HG02970 (cell line): ENCODE data around the gene NUDT1.

Experiments
- ATAC-seq: cut with Tn5 transposase; IDR thresholded peaks from one replicate; pipeline ENCODE4 v1.9.1; 2021; ENCODE audit warnings: mild to moderate bottlenecking, moderate library complexity, moderate number of reproducible peaks; ENCODE audit not compliant: unreplicated experiment, low FRiP score

The NUDT1 gene

DNA sequence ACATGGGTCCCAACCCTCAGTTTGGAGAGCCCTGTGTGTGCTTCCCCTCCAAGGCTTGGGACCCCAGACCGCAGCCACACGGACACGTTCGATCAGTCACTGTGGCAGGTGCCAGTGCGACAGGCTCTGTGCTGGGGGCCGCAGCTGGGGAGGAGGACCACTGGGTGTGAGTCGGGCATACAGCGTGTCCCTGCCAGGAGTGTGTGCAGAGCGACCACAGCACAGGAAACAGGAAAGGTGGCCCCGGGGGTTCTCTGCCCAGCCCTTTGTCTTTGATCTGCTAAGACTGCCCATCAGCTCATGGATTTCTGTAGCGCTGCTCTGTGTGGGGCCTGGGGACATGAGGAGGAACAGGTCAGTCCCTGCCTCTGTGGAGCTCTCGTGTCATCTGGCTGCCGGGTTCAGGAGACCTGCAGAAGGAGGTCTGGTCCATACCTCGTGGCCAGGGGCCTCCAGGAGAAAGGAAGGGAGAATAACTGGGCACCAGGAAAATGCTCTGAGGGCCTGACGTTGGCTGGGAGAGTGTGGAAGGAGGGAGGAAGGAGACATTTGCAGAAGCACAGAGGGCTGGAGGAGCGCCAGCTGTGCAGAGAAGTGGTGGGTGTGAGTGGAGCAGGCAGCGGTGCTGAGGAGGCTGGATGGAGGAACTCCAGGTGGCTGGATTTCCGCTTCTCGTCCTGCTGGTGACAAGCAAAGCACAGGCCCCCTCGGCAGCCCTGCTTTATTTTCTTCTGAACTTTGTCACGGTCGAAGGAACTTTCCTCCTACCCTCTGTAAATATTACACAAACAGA, 4.1 kb downstream of the NUDT1 start:
- no peak for ATAC-seq

GRCh38 chr7:2247141-2247995, 5.3 kb downstream of the NUDT1 start:
- no peak for ATAC-seq

DNA sequence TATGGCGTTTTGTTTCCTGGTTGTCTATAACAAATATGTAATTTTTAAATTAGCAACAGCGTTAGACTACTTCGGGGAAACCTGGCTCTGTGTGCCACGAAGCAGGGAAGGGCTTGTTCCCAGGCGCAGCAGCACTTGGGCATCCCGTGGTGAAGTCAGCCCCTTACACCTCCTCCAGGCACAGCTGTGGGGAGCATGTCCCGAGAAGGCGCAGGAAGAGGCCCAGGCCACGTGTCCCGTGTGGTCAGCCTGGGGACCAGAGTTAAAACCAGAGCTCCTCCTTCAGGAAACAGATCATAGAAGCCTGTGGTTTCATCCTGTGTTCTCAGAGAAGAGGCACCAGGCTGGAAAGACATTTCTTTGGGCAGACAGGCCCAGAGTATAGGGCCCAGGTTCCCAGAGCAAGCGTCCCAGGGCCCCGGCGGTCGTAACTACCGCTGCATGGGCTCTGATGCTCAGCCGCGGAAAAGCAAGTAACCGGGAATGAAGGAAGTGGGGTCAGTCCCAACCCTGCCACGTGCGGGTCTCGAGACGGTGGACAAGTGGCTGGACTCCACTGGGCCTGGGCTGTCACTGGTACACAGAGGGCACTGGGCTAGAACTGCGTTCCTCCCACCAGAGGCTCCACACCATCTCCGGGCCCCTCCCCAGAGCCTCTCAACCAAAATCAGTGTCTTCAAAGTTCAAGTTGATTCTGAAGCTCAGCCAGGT, 7.1 kb downstream of the NUDT1 start:
- no peak for ATAC-seq

DNA sequence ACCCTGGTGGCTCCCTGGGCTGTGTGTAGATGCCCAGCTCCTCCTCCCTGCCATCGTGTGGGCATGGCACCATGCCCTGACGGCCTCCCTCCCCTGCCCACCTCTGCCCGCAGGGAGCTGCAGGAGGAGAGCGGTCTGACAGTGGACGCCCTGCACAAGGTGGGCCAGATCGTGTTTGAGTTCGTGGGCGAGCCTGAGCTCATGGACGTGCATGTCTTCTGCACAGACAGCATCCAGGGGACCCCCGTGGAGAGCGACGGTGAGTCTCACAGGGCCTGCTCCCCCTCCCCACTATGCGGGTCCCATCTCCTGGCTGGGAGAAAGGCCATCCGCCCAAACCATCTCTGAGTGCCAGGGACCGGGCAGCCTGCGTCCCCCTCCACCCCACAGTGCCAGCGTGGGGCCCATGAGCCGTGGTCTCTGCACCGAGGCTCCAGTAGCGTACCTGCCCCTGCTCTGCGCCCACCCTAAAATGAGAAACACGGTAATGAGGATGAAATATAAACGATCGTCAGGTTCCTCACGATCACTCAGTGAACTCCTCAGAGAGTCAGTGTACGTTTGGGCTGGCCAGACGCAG, 7.8 kb downstream of the NUDT1 start:
- no peak for ATAC-seq

GRCh38 chr7:2251381-2251780, 9.4 kb downstream of the NUDT1 start:
- no peak for ATAC-seq

DNA sequence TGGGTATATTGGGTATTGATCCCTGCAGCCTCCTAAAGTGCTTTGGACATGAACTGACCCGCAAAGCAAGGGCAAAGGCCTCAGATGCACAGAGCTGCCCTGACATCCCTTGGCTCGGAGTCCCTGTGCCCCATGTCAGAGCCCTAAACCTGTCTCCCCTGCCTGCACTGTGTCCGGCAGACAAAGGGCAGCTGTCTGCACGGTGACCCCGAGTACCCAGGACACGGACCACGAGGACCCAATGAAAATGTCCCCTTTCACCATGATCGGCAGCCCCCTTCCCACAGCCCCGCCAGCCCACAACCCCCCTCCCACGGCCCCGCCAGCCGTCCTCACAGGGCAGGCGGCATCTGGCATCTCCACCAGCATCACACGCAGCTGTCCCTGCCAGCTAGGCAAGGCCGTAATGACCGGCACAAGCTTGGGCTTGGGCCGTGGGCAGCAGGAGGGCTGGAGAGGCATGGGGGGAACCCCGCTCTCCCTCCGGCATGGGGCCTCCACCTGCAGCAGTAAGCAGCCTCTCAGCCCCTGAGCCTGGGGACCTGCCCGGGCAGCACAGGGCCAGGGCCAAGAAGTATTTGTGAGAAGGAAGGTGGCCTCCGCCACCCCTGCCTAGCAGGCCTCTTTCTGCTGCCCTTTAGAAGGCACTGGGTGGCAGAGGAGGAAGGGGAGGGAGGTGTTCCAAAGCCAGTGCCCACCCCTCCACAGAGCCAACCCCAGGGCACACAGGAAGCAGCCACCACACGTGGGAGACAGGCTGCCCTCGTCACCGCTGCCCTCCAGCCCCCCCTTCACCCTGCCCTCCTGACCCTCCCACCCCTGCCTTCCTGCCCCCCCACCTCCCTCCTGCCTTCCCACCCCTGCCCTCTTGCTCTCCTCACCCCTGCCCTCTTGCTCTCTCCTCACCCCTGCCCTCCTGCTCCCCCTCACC, 10.1 kb downstream of the NUDT1 start:
- no peak for ATAC-seq

DNA sequence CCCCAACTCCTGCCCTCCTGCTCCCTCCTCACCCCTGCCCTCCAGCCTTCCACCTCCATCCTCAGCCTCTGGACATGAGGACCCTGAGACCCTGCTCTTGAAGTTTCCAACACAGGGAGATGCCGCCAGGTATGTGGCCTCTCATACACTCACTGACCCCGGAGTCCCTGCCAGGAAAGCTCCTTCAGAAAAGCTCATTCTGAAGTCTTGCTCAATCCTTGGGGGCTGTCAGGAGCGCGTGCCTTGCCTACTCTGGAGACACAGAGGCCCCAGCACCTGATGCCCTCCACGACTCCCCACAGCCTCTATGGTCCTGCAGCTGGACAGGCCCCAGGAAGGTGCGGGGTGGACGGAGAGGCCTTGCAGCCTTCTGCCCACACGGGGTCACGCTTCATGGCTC, 11.0 kb downstream of the NUDT1 start:
- ATAC-seq, result no peak

DNA sequence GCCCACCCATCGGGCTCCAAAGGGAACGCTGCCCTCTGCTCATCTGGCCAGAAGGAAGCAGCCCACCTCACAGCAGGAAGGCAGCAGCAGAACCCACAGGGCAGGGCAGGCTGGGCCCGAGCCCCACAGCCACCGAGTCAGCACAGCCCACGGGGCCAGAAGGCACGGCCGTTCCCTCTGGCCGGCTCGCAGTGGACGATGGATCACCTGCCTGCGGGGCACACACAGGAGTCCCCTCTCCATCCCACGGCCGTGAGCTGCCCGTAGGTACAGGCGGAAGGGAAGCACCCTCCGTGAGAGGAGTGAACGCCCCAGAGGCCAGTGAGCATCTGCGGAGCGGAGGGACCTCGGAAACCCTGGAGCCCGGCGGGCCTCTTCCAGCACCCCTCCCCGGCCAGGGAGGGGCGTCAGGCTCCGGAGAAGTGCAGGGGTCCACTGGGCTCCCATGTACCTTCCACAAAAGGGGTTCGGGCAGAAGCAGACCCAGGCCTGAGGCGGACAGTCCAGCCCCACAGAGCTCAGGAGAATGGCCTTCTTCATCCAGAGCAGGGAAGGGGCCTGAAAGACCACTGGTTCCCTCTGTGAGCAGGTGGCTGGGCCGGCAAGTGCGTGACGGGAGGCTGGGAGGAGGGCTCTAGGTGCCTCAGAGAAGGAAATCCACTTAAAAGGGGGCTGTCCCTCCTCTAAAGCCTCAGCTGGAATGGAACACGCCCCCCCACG, 11.7 kb downstream of the NUDT1 start:
- no peak for ATAC-seq

GRCh38 chr7:2254429-2255144, 12.6 kb downstream of the NUDT1 start:
- ATAC-seq, result no peak

- ATAC-seq, result no peak
Observed at GRCh38 chr7:2255145-2256139, 13.4 kb downstream of the NUDT1 start.

- ATAC-seq, result no peak
Observed at GRCh38 chr7:2256306-2257045, 14.4 kb downstream of the NUDT1 start.

GRCh38 chr7:2257046-2257551, 15.1 kb downstream of the NUDT1 start:
- no peak for ATAC-seq

DNA sequence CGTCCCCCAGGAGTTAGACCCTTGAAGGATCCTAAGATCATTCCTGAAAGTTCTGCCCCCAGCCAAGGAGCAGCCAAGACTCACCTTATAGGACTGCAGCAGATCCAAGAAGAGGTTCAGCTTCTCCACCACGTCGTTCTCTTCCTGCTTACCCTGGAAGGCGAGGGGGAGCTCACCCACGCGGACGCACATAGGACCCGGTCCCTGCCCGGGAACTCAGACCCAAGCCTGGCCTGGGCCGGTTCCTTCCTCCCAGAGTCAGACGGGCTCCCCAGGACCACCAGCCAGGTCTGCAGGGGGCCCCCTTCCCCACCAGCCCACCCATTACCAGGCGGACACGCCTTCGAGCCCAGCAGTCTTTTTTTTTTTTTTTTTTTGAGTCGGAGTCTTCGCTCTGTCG, 15.6 kb downstream of the NUDT1 start:
- ATAC-seq, result no peak

DNA sequence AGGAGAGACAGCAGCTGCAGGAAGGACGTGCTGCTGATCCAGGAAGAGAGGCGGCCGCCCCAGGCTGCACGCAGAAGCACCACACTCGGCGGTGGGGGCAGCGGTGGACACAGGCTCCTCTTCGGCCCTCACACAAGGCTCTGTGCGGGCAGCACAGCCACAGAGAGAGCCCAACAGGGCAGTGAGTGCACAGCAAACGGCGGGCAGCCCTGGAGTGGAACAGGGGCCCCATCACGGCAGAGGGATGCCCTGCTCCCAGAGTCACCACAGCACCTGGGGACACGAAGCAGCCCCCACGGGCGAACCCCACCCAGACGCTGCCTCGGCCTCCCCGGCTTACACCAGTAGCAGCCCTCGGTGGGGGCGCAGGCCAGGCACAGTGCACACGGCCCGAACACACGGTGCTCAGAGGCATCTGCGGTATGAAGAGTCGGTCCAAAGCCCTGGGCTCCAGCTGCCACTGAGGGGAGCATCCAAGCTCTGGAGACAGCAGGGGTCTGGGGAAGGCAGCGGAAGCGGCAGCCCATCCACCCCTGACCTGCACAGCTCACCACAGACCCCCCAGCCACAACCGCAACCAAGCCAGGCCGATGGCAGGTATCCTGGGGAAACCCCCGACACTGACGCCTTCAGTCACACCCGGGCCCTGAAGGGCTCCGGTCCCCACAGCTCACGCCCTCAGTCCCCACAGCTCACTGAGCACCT, 16.8 kb downstream of the NUDT1 start:
- no peak for ATAC-seq

- no peak for ATAC-seq
Observed at GRCh38 chr7:2259480-2259879, 17.5 kb downstream of the NUDT1 start.

GRCh38 chr7:2260820-2261219, 18.8 kb downstream of the NUDT1 start:
- ATAC-seq, result no peak
